H9 (cell line): ENCODE measurements around the gene CEBPE. TPM values are rescaled to one million over a fixed set of nuclear protein-coding genes. Genes with fewer than 3 reads are reported as not detected.
"Not testable (repeated sequence)": the region's sequence is repeated elsewhere in the genome, so short reads cannot be mapped to it uniquely, and the experiment has no call there.

Source experiments
- DNase-seq: peaks from one replicate; pipeline ENCODE4 v3.0.0-alpha.2; 2017
- H2AFZ ChIP-seq: one replicate; pipeline ENCODE4 v1.6.1; 2013; ENCODE audit warnings: mild to moderate bottlenecking, low read length, control low read depth, moderate library complexity
- H2AK5ac ChIP-seq: 2 replicates; pipeline ENCODE4 v1.6.1; 2013; ENCODE audit warnings: low read length, control low read depth, mixed read lengths; ENCODE audit not compliant: insufficient read length
- H2BK120ac ChIP-seq: one replicate; pipeline ENCODE4 v1.6.1; 2013; ENCODE audit warnings: low read depth, mild to moderate bottlenecking, low read length, control low read depth, inconsistent platforms; ENCODE audit not compliant: poor library complexity, severe bottlenecking
- H2BK12ac ChIP-seq: 2 replicates; pipeline ENCODE4 v1.6.1; 2013; ENCODE audit warnings: low read length, control low read depth, mixed read lengths, low read depth; ENCODE audit not compliant: insufficient read length
- H2BK15ac ChIP-seq: 2 replicates; pipeline ENCODE4 v1.6.1; 2013; ENCODE audit warnings: low read depth, low read length, control low read depth
- H2BK20ac ChIP-seq: one replicate; pipeline ENCODE4 v1.6.1; 2013; ENCODE audit warnings: low read depth, mild to moderate bottlenecking, low read length, control low read depth, inconsistent platforms; ENCODE audit not compliant: poor library complexity, severe bottlenecking
- H2BK5ac ChIP-seq: 2 replicates; pipeline ENCODE4 v1.6.1; 2013; ENCODE audit warnings: low read length, control low read depth, mixed read lengths; ENCODE audit not compliant: insufficient read length
- H3K14ac ChIP-seq: 2 replicates; pipeline ENCODE4 v1.6.1; 2013; ENCODE audit warnings: low read length, control low read depth; ENCODE audit not compliant: insufficient read depth
- H3K18ac ChIP-seq: 2 replicates; pipeline ENCODE4 v1.6.1; 2013; ENCODE audit warnings: low read depth, mild to moderate bottlenecking, mixed read lengths, low read length, control low read depth; ENCODE audit not compliant: insufficient read length
- H3K23ac ChIP-seq: 2 replicates; pipeline ENCODE4 v1.6.1; 2013; ENCODE audit warnings: low read length, control low read depth, mixed read lengths, low read depth; ENCODE audit not compliant: insufficient read length
- H3K23me2 ChIP-seq: 2 replicates; pipeline ENCODE4 v1.6.1; 2013; ENCODE audit warnings: low read depth, mild to moderate bottlenecking, mixed read lengths, low read length, control low read depth; ENCODE audit not compliant: insufficient read length, poor library complexity, severe bottlenecking
- H3K27ac ChIP-seq: 2 replicates; pipeline ENCODE4 v1.5.1; 2013; ENCODE audit warnings: low read length, control low read depth, mixed read lengths, low read depth; ENCODE audit not compliant: insufficient read length
- H3K27me3 ChIP-seq: 2 replicates; pipeline ENCODE4 v1.6.1; 2013; ENCODE audit warnings: low read length, control low read depth, inconsistent platforms; ENCODE audit not compliant: insufficient read depth
- H3K4ac ChIP-seq: 2 replicates; pipeline ENCODE4 v1.6.1; 2013; ENCODE audit warnings: low read depth, mild to moderate bottlenecking, control low read depth, inconsistent platforms, low read length, moderate library complexity
- H3K4me1 ChIP-seq: 2 replicates; pipeline ENCODE4 v1.6.1; 2013; ENCODE audit warnings: low read length, control low read depth, inconsistent platforms; ENCODE audit not compliant: insufficient read depth
- H3K4me2 ChIP-seq: 2 replicates; pipeline ENCODE4 v1.6.1; 2013; ENCODE audit warnings: low read length, control low read depth, mixed read lengths; ENCODE audit not compliant: insufficient read length, insufficient read depth
- H3K56ac ChIP-seq: 2 replicates; pipeline ENCODE4 v1.6.1; 2013; ENCODE audit warnings: low read depth, mild to moderate bottlenecking, mixed read lengths, low read length, control low read depth; ENCODE audit not compliant: insufficient read length
- H3K79me1 ChIP-seq: 2 replicates; pipeline ENCODE4 v1.6.1; 2013; ENCODE audit warnings: low read depth, mild to moderate bottlenecking, moderate library complexity, low read length, control low read depth, inconsistent platforms; ENCODE audit not compliant: insufficient read depth, poor library complexity, severe bottlenecking
- H3K79me2 ChIP-seq: 2 replicates; pipeline ENCODE4 v1.6.1; 2013; ENCODE audit warnings: low read length, control low read depth, inconsistent platforms; ENCODE audit not compliant: insufficient read depth
- H3K9ac ChIP-seq: 2 replicates; pipeline ENCODE4 v1.6.1; 2013; ENCODE audit warnings: low read length, control low read depth, mixed read lengths; ENCODE audit not compliant: insufficient read length; ENCODE audit errors: extremely low read depth
- H3K9me3 ChIP-seq: one replicate; pipeline ENCODE4 v1.6.1; 2013; ENCODE audit warnings: low read depth, low read length, inconsistent platforms; ENCODE audit not compliant: control insufficient read depth
- H3T11ph ChIP-seq: one replicate; pipeline ENCODE4 v1.6.1; 2013; ENCODE audit warnings: mild to moderate bottlenecking, low read length, control low read depth, inconsistent platforms
- H4K20me1 ChIP-seq: one replicate; pipeline ENCODE4 v1.6.1; 2013; ENCODE audit not compliant: control insufficient read depth, insufficient read length, insufficient read depth
- H4K5ac ChIP-seq: 2 replicates; pipeline ENCODE4 v1.6.1; 2013; ENCODE audit warnings: low read depth, mild to moderate bottlenecking, mixed read lengths, low read length, control low read depth; ENCODE audit not compliant: insufficient read length
- H4K8ac ChIP-seq: replicated peaks from 2 replicates; pipeline ENCODE4 v1.6.1; 2013; ENCODE audit warnings: low read length, control low read depth, mixed read lengths, low read depth; ENCODE audit not compliant: insufficient read length
- H4K91ac ChIP-seq: 2 replicates; pipeline ENCODE4 v1.6.1; 2013; ENCODE audit warnings: low read depth, mild to moderate bottlenecking, moderate library complexity, mixed read lengths, low read length, control low read depth; ENCODE audit not compliant: insufficient read length
- H3K27ac Mint-ChIP-seq, 3 experiments: 2 replicates in 2 of 3; 3 replicates in 1 of 3; pipeline ENCODE4 v1.8.0; 2020 to 2021; ENCODE audit warnings: mixed read lengths in 3 of 3, mild to moderate bottlenecking in 1 of 3, moderate library complexity in 1 of 3
- H3K27me3 Mint-ChIP-seq: 2 replicates; pipeline ENCODE4 v1.8.0; 2021; ENCODE audit warnings: low read depth, mild to moderate bottlenecking, moderate library complexity, mixed read lengths
- H3K36me3 Mint-ChIP-seq, 3 experiments: 2 replicates in 2 of 3; 3 replicates in 1 of 3; pipeline ENCODE4 v1.8.0; 2020 to 2021; ENCODE audit warnings: low read depth in 3 of 3, mixed read lengths in 3 of 3; ENCODE audit not compliant: insufficient read depth in 1 of 3
- H3K4me1 Mint-ChIP-seq, 2 experiments: 2 replicates each; pipeline ENCODE4 v1.8.0; 2020; ENCODE audit warnings: mixed read lengths in 2 of 2
- H3K4me3 Mint-ChIP-seq, 2 experiments: 2 replicates in 1 of 2; 3 replicates in 1 of 2; pipeline ENCODE4 v1.8.0; 2020 to 2021; ENCODE audit warnings: mild to moderate bottlenecking in 2 of 2, mixed read lengths in 2 of 2, moderate library complexity in 1 of 2
- H3K9me3 Mint-ChIP-seq, 2 experiments: 2 replicates in 1 of 2; 3 replicates in 1 of 2; pipeline ENCODE4 v1.8.0; 2020; ENCODE audit warnings: mild to moderate bottlenecking in 2 of 2, mixed read lengths in 2 of 2, moderate library complexity in 1 of 2
- WGBS: extraction: QIAGEN DNeasy Blood & Tissue Kit; methylation state at CpG from one replicate; pipeline ENCODE4 v1.1.7; 2013; ENCODE audit warnings: missing lambda C conversion rate, low lambda C conversion rate, mixed read lengths; ENCODE audit not compliant: insufficient read length; ENCODE audit errors: extremely low coverage; 5-methylcytosine and 5-hydroxymethylcytosine counted together
- total RNA-seq: library from RNA; stranded (reverse); gene quantifications from 2 replicates; pipeline ENCODE4 v1.2.1, GENCODE V29; 2021
- TF ChIP-seq, protein P1 (sequence below): fragments of 200-600 bp; sonication (generic); conservative IDR thresholded peaks from 3 replicates; pipeline ENCODE4 v1.8.0; 2021; ENCODE audit warnings: antibody characterized with exemption, mild to moderate bottlenecking

The CEBPE gene
- total RNA-seq, 1 experiment from 2014 or later, result not detected

DNA sequence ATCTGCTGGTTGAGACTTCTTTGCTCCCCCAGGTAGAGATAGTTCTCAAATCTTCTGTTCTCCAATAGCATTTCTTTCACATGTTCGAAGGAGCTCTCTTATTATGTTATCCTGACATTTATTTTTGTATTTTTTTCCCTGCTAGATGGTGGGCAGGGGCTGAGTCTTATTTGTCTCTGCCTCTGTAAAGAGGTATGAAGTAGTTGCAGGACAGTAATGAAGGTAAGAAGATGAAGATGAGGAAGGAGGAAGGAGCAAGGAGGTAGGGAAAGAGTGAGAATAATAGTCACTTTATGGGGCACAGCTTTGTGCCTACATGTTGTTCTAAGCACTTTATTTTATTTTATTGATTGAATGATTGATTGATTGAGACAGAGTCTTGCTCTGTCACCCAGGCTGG lies 9.3 kb downstream of the CEBPE start:
- Mint-ChIP-seq H3K4me1 (peaks cover 33 to 34% of the 10 kb centered on the region in 2 experiments), H3K27me3 (peaks cover 13% of the 10 kb centered on the region), H3K27ac (no peak overlapping the region), H3K36me3 (peaks cover 0 to 3% (median 0%) of the 10 kb centered on the region in 3 experiments; a peak in 1 of 7 replicates), H3K4me3 (no peak overlapping the region), H3K9me3 (peaks cover 8 to 9% of the 10 kb centered on the region in 2 experiments)
- Histone ChIP-seq H3K4ac (no peak overlapping the region), H2AFZ (no peak overlapping the region), H3K56ac (no peak overlapping the region), H3K23me2 (no peaks in the 10 kb centered on the region), H4K20me1 (no peaks in the 10 kb centered on the region), H3K27me3 (no peaks in the 10 kb centered on the region), H3K4me2 (no peak overlapping the region), H2AK5ac (no peak overlapping the region), H2BK20ac (no peak overlapping the region), H3K14ac (no peak overlapping the region), H3K4me1 (peaks cover 2% of the 10 kb centered on the region; the same call in 1 of the 2 replicates), H4K5ac (no peak overlapping the region), H3K79me1 (no peaks in the 10 kb centered on the region), H2BK5ac (no peak overlapping the region), H2BK120ac (no peak overlapping the region), H3T11ph (no peak overlapping the region), H2BK15ac (no peak overlapping the region), H4K8ac (no peak overlapping the region), H3K23ac (no peak overlapping the region), H3K9ac (no peak overlapping the region), H3K18ac (no peak overlapping the region), H3K79me2 (no peaks in the 10 kb centered on the region), H4K91ac (no peak overlapping the region), H2BK12ac (no peak overlapping the region), H3K9me3 (no peaks in the 10 kb centered on the region), H3K27ac (no peak overlapping the region)
- WGBS, result no CpG with 5 or more reads among the region's 1 CpG
- TF ChIP-seq, protein P1, sequence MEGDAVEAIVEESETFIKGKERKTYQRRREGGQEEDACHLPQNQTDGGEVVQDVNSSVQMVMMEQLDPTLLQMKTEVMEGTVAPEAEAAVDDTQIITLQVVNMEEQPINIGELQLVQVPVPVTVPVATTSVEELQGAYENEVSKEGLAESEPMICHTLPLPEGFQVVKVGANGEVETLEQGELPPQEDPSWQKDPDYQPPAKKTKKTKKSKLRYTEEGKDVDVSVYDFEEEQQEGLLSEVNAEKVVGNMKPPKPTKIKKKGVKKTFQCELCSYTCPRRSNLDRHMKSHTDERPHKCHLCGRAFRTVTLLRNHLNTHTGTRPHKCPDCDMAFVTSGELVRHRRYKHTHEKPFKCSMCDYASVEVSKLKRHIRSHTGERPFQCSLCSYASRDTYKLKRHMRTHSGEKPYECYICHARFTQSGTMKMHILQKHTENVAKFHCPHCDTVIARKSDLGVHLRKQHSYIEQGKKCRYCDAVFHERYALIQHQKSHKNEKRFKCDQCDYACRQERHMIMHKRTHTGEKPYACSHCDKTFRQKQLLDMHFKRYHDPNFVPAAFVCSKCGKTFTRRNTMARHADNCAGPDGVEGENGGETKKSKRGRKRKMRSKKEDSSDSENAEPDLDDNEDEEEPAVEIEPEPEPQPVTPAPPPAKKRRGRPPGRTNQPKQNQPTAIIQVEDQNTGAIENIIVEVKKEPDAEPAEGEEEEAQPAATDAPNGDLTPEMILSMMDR, result no peak
- no peak for DNase-seq

DNA sequence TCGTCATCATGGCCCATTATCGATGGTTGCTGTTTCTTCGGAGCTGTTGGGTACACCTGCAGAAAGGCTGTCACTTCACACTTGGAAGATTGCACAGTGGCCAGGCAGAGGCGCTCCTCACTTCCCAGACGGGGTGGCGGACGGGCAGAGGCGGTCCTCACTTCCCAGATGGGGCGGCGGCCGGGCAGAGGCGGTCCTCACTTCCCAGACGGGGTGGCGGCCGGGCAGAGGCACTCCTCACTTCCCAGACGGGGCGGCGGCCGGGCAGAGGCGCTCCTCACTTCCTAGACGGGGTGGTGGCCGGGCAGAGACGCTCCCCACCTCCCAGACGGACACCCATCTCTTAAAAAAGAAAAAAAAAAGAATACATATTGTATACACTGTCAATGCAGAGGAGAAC lies 10.9 kb downstream of the CEBPE start:
- H3K23me2 ChIP-seq, H3K9ac ChIP-seq, H3K18ac ChIP-seq, H3K27me3 ChIP-seq, H2AK5ac ChIP-seq, H3K4me3 Mint-ChIP-seq, H2BK5ac ChIP-seq, H4K8ac ChIP-seq, H4K91ac ChIP-seq, H3K14ac ChIP-seq, H3K36me3 Mint-ChIP-seq, H2AFZ ChIP-seq, H3K79me2 ChIP-seq, H4K20me1 ChIP-seq, H3K4ac ChIP-seq, H3T11ph ChIP-seq, H3K9me3 Mint-ChIP-seq, H3K4me1 ChIP-seq, H3K9me3 ChIP-seq, H2BK120ac ChIP-seq, H3K23ac ChIP-seq, H4K5ac ChIP-seq, H3K27ac Mint-ChIP-seq, H2BK20ac ChIP-seq, H3K27ac ChIP-seq, H3K56ac ChIP-seq, H3K4me2 ChIP-seq, H2BK15ac ChIP-seq, H3K79me1 ChIP-seq, H2BK12ac ChIP-seq: not testable (repeated sequence)
- peaks cover 20% of the 10 kb centered on the region for H3K27me3 Mint-ChIP-seq
- peaks cover 29 to 30% of the 10 kb centered on the region in 2 experiments for H3K4me1 Mint-ChIP-seq
- peak; percentile 71 for DNase-seq
- WGBS, result no CpG with 5 or more reads among the region's 24 CpGs
